Suppressor macrophage treated with lipopolysaccharide for 4 hours (primary cell): ENCODE data around the gene STON2.
A peak's percentile ranks its signal among the peaks of the same experiment; 100 is the strongest.
"Not testable (repeated sequence)": the region's sequence is repeated elsewhere in the genome, so short reads cannot be mapped to it uniquely, and the experiment has no call there.

Experiments used
- DNase-seq: peaks from one replicate; pipeline ENCODE4 v3.0.0-alpha.2; 2020

The STON2 gene

DNA sequence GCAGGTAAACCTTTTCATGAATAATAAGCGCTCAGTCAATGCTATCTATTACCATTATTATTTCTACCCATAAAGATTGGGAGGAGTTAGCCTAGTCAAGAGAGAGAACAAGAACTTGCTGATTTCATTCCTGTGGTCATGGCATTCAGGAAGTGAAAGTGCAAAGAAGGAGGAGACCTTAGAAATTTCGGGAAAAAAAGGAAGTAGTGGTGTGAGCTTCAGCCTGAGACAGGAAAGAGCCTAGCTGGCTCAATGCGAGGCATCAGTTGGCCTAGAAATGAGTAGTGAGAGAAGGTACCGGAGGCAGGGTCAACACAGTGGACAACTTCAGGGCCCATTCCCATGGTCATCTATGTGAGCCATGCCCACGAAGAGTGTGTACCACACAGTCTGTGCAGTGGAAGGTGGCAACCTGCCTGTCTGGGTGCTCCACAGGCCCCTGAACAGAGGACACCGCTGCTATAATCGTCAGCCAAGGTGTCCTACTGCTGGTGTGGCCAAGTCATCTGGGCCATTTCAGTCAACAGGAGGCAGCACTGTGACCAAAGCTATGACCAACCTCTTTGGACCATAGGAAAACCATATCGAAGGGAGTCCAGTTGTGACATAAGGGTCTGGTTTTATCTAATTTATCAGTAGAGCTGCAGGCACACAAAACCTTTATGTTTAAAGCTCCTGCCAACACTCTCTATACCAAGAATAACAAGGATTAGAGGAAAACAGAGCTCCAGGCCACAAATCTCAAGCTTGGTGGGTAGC, 16.2 kb upstream of the STON2 start:
- peak; percentile 94 for DNase-seq

DNA sequence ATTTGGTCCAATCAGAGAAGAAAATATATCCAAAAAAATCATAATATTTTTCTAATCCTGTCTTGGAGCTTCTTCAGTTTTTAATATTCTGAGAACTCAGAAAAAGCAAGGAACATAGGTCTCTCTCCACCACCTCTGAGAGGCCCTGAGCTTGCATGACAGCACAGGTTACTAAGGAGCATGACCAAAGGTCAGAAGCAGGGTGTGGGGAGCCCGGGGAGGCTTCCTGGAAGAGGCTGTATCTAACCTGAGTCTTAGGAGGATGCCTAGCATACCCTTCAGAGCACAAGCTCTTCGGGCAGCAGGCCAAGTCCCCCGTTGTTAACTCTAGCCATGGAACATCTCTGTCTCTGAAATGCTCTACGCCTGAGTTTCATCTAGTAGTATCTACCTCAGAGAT, 15.7 kb upstream of the STON2 start:
- DNase-seq, result no peak

DNA sequence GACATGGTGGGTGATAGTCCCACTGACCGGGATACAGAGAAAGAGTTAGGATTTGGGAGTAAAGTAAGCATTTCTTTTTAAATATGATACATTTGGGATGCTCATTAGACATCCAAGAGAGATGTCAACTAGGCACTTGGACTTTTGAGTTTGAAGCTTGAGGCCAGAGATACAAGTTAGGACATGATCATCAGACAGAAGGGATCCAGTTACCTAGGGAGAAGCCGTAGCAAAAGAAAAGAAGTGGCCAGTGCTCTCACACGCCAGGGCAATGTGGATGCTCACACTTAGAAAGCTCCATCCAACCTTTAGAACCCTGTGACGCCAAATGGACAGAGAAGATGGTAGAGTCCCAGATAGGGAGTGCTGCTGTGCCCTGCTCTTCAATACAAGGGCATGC, 14.0 kb upstream of the STON2 start:
- DNase-seq, result no peak

DNA sequence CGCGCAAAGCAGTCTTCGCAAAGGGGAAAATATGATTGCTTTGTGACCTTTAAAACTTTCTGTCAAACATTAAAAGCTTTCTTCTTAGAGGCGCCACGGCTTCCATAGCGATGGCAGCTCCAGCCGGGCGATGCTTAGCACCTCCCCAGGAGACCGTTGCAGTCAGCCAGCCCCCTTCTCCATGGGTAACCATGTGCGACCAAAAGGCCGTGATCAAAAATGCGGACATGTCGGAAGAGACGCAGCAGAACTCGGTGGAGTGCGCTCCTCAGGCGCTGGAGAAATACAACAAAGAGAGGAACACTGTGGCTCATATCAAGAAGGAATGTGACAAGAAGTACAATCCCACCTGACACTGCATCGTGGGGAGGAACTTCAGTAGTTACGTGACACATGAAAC, 12.7 kb upstream of the STON2 start:
- DNase-seq, result no peak

DNA sequence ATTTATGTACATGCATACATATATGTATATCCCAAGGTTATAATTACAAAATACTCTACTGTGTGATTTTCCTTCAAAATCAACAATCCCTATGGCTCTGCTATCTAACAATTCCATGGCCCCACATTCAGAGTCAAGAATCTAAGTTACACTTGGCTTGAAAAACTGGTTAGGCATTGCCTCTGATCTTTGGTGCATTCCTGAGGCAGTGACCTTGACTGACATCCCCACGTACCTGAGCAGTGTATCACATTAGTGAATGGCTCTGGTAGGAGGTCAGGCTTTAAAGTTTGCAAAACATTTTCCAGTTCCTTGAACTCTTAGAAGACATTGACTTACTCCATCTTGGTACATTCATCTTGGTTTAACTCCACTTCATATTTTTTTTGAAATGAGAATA, 8.5 kb upstream of the STON2 start:
- DNase-seq, result no peak

DNA sequence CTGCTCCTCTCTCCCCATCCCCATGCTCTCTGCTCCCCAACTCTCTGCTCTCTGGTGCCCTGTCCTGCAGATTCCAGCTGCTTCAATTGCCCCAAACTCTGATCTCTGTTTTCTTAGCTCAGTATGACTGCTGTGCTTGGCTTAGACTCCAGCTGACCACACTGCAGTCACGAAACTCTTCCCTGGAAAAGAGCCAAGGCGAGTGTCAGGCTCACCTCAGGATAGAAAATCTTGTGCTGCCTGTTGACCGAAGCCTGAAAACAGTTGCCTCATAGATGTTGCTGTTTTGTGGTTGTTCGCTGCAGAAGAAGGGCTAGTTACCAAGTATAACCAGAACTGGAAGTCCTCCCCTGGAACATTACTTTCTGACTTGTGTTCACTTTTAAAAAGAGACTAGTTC, 6.7 kb upstream of the STON2 start:
- DNase-seq, result peak; percentile 28

DNA sequence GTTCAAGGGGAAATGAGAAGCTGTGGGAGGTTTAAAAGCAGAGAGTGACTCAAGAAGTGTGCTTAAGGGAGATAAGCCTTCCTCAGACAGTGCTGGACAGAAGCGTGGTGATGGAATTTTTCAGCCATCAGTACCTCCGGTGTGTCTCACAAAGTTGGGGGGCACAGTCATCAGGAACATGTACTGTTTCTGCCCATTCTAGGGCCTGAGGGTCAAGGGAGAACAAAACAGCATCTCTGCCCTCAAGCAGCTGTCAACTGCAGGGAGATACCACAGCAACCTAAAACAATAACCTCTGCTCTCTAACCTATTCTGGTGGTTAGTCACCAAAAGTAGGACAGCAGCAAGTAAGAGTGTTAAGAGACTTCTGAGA, 2.0 kb upstream of the STON2 start:
- peak; percentile 65 for DNase-seq

DNA sequence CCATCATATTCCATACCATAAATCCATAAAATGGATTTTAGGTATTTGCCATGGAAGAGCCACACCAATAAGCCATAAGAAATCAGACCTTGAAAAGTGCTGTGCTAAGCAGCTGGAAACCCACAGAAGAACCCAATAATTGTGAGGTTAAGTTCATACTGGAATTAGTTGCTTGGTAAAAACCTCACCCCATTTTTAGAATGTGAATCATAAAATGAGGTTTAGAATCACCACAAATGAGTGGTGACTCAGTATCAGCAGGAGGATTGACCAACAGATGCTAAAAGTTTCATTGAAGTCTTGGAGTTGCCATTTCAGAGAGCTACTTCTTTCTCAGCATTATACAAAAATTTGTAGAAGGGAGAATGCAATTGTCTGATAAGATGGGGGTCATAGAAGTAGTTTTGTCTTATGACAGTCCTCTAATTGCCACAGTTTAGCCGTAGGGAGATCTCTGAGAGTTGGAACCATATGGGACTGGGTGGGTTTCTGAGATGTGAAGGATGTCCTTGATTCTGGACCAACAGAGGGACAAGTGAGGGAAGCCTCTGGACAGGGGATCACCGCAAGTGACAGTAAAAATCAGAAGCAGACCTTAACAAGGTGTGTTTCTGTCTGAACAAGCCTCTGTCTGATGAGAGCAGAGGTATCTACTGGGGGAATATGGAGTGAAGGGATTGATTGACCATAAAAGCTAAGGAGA, 1.4 kb upstream of the STON2 start:
- DNase-seq, result peak; percentile 93

DNA sequence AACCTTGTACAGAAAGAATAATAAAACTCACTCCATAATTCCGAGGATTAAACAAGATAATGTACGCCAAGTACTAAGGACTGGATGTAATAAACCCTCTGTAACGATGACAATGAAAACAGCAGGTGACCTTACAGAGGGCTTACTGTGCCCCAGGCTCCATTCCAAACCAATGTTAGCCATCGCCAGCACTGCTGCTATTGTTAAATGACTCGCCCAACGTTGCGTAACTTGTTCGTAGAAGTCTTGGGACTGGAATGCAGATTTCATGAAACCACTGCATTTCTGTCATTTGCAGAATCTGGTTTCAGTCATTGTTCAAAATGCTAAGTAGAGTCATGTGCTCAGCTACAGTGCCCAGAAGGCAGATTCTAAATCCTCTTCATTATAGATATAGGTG, 728 bp upstream of the STON2 start:
- peak; percentile 96 for DNase-seq

DNA sequence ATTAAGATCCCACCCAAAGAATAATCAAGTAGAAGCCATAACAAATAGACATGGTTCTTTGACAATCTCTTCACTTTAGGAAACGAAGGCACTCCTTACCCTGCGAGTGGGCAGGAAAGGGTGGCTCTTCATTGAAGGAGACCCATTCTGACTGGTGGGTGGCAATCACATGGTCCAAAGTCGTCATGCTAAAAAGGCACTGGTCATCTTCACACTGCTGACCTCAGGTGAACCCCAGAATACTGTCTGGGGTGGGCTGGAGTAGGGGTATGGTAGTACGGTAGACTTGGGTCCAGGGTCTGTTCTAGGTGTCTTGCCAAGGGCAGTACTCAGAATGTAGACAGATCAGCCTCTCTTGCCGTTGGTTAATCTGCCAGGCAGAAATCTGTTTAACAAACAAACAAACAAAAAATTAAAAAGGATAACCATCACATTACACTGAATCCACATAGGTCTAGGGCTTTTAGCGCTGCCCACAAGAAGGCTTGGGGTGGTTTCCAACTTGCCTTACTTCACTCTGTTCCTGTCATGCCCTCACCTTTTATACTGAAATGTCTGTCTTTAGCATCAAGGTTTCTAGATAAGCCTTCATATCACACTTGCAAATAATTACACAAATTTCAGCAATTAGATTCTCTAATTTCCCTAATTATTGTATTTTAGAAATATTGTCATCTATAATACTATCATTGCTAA, 1.8 kb downstream of the STON2 start:
- DNase-seq, result no peak

DNA sequence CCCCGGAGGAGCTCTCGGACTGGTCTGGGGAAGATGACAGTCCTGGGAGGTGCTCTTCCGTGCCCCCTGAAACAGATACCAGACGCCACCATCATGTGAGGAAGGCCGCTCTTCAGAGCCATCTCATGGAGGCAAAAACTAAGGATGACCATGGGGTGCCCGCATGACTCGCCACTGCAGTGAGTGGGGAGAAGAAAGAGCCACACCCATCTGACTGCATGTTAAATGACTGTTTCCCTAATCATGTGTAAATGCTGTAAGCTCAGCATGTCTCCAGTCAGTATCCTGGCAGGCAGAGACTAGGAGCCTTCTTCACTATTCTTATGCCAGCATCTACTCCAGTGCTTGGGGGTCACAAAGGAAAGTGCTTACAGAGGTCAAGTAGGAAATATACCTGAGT, 4.0 kb downstream of the STON2 start:
- DNase-seq, result peak; percentile 65

DNA sequence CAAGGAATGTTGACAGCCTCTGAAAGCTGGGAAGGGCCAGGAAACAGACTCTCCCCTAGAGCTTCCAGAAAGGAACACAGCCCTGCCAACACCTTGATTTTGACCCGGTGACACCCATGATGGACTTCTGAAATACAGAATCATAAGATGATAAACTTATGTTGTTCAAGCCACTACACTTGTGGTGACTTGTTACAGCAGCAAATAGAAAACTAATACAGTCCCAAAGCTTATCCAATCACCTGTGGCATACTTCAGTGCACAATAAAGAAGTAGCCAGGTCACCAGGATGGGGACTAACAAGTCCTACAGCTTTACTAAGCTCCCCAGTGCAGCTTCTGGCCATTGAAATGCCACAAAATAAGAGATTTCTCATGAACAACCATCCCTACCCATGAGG, 5.4 kb downstream of the STON2 start:
- no peak for DNase-seq

DNA sequence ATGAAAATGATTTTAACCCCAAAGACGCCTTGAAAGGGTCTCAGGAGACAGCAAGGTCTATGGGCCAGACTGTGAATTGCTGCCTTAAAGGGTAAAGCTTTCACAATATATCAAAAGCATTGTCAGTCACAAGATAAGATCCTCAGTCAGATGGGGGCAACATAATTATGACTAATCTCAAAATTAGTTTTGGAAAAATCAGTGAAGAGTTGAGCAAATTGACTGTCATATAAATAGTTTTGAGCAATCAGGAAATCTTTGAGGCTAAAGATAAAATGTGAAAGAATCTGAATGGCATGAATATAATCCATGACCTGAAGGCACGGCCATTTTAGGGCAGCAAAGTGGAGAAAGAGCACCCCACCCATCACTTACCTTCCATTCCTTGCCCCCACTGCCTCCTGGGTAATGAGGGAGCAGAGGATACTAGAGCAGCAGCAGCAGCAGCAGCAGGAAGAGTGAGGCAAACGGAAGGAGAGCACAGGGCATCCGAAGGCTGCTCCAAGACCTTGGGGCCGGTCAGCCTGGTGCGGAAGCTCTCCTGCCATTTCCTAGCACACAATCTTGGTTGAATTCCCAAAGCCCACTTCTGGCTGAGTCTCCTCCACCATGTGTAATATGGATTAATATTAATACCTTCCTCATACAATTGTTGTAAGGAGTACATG, 7.0 kb downstream of the STON2 start:
- no peak for DNase-seq

DNA sequence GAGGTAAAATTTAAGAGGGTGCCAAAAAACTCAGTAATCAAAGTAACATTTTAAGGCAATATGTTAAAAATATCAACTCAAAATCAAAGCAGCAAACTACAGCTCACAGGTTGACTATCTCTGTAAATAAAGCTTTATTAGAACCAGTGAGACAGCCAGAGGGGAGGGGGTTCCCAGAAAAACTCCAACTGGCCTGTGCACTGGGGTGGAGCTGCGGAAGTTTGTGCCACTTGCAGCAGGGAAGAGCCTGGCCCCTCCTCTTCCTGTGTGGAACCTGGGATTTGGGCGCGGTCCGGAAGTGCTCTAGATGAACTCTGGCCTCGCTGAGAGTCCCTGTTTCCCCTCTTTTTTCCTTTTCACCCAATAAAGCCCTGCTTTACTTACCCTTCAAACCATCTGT, 8.1 kb downstream of the STON2 start:
- no peak for DNase-seq

DNA sequence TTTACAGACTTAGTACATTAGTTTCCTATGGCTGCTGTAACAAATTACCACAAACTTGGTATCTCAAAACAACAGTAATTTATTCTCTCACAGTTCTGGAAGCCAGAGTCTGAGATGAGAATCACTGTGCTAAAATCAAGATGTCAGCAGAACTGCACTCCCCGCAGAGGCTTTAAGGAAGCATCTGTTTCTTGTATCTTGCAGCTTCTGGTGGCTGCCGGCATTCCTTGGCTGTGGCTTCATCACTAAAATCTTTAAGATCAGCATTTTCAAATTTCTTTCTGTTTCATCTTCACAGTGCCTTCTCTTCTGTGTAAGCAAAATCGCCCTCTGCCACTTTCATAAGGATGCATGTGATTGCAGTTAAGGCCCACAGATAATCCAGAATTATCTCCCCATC, 9.4 kb downstream of the STON2 start:
- DNase-seq, result peak; percentile 49

DNA sequence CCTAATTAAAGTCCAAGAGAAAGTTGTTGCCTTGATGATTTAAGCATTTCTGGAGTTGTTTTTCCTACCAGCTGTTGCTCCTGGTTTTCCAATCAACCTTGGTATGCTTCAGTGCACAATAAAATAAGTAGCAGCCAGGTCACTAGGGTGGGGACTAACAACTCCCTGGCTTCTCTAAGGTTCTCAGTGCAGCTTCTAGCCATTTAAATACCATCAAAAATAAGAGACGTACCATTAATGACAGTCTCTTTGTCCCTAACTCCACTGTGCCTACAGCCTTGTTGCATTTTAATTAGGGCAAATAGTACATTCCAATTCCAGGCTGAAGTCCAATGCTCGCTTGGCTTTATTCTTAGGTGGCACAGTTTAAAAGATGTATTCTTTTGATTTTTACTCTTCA, 11.8 kb downstream of the STON2 start:
- no peak for DNase-seq

DNA sequence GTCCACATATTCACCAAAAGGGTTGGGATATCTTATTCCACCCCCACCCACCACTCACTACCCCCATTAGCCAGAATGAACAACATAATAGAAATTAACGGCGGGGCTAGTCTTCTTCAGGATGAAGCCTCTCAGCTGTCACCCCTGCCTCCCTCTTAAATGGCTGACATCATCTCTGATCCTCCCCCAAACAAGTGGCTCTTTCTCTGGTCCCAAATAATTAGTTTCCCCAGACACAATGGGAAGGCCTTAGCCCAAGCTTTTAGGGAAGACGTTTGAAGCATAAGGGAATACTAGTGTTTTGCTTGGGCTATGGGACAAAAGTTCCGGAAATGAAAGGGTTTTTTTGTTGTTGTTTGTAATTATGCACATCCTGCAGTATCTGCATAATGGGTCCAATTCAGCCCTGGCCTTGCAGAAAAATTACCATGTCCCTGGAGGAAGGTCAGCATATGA, 13.8 kb downstream of the STON2 start:
- no peak for DNase-seq

DNA sequence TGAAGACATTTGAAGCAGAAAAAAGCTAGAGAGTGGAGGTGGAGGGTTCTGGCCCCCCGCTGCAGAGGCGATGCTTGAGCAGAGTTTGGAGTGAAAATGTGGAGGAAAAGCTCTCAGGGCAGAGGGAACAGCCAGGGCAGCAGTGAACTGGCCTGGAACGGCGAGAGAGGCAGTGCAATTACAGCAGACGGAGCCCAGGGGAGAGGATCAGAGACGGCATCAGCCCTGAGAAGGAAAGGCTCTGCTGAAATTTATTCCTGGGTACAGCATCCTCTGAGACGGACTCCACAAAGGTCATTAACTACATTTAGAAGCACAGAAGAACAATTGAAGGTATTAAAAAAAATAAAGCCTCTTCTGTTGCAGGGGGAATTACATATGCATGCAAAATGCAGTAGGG, 14.2 kb downstream of the STON2 start:
- no peak for DNase-seq

DNA sequence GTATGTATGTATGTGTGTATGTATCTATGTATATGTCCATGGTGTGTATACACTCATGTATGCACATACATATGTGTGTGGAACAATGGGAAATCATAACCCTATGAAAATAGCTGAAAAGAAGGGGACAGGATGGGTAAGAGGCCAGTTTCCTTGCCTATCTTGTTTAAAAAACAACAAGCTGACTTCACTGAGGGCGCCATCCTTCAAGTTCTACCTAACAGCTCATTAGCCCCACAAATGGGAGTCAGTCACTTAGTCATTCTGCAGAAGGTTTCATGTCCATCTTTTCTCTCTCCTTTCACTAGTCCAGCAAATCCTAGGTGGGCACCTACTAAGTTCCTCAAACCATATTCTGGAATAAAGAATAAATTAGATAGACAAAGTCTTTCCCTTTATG, 14.7 kb downstream of the STON2 start:
- DNase-seq, result no peak

DNA sequence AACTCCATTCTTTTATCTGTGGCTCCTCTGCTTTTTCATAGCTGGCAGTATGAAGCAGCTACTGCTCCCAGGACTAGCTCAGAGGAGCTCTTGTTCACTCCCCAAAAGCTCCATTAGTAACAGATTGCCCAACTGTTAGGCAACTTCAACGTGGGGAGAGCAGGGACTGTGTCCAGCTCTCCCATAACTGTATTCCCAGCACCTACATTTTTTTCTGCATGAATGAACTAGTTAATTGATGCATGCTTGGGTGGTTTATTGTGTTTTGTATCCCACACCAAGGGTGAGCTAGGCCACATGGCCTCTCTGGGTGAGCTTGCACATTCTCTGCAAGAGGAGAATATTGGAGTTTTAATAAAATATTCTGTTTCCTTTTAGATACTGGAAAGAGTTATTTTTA, 15.2 kb downstream of the STON2 start:
- no peak for DNase-seq

DNA sequence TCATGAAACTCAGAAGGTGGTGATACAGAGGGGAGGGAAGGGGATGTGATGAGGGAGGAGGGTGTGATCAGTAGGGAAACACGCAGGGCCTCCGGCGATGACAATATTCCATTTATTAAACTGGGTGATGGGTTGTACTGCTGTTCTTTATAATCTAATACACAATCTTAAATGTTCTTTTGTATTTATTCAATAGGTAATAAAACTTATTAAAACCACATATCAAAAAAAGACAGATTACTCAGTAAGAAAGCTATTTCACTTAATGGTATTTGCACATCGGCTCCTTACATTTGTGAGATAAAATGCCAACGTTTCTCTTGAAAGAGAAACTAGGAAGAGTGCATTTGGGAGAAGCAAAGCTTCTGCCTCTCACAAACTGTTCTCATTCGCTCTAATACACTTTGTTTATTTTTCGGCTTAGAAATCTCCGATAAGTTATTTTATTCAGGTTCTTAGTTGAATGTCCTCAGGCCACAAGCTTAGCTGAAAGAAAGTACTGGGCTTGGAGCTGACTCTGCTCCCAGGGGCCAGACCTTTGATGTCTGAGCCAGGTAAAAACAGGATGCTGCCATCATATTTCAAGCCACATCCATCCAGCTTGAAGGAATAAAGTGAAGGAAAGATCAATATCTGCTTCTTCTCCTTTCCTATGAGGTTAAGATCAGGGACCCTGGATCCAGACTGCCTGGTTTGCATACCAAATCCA, 17.5 kb downstream of the STON2 start:
- DNase-seq, result no peak

DNA sequence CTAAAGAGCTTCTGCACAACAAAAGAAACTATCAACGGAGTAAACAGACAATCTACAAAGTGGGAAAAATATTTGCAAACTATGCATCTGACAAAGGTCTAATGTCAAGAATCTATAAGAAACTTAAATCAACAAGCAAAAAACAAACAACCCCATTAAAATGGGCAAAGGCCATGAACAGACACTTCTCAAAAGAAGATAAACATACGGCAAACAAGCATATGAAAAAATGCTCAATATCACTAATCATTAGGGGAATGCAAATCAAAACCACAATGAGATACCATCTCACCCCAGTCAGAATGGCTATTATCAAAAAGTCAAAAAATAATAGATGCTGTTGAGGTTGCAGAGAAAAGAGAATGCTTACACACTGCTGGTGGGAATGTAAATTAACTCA, 20.1 kb downstream of the STON2 start:
- not testable (repeated sequence) for DNase-seq

DNA sequence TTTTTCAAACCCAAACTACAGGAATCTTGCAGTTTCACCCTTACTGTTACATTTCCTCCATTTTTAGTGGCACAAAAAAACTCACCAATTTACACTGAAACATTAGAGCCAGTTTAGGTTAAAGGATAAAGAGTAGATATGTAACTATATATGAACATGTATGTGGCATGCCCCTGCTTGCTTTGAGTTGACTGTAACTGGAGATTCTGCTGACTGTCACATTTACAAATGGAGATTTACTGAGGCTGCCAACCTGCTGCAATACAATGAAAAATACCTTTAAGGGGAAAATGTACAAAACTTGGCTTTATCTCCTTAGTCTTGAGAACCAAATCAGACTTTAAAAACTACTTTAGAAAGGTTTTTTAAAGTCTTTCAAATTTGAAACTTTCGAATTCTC, 28.3 kb downstream of the STON2 start:
- DNase-seq, result no peak
